T-helper 1 cell treated with Interleukin-12 subunit alpha and Interleukin-12 subunit beta and Interleukin-4 antibody, amounts not matched to agents 30 ng/mL and 1 ng/mL, for 36 hours (primary cell): ENCODE results near the gene OSR1. TPM values are rescaled to one million over a fixed set of nuclear protein-coding genes. Genes with fewer than 3 reads are reported as not detected.
"Not testable (repeated sequence)": the region's sequence is repeated elsewhere in the genome, so short reads cannot be mapped to it uniquely, and the experiment has no call there.

Source experiments
- intact Hi-C: fragments of 100-400 bp; cut with micrococcal nuclease; formaldehyde crosslinking; loops from one replicate; pipeline ENCODE4 v1.15.1; 2024
- total RNA-seq: library from RNA; stranded (reverse); gene quantifications from 2 replicates; pipeline ENCODE4 v1.2.3, GENCODE V29; 2022

The OSR1 gene
- total RNA-seq, result not detected in 2 replicates

DNA sequence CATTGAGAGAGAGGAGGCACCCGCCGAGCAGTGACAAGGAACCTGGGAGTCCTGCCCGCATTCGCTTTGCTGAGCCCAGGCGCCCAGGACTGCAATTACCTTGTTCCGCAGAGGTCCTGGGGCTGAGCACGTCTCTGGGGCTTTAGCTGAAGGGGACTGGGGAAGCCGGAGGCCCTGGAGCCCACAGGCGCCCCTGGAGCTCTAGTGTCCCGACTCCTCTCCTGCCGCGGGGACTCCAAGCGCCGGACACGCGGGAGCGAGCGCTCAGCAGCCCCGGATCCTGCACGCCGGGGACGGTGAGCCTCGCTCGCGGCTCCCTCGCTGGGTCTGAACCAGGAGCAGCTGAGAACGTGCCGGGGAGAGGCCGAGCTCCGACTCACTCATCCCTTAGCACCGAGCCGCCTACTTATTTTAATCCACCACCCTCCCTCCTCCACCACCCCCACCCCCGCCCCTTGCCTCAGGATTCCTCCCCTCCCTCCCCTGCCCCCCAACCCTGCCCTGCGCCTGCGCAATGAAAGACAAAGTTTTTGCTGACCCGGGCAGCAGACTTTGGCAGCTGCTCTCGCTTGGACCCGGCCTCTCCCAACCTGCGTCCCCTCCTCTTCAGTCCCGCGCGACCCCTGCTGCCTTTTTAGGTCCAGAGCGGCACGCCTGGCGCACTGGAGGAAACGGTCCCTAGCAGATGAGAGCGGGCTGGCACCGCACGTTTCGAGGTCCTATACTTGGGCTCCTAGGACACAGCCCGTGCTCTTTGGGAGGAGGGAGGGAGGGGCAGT is at the start of gene OSR1:
OSR1 (minus strand) TSS at position 382 of the 779 bp plus-strand sequence. CDS start 4,818 bp downstream, outside the sequence.
- intact Hi-C loops, result no loop called here

DNA sequence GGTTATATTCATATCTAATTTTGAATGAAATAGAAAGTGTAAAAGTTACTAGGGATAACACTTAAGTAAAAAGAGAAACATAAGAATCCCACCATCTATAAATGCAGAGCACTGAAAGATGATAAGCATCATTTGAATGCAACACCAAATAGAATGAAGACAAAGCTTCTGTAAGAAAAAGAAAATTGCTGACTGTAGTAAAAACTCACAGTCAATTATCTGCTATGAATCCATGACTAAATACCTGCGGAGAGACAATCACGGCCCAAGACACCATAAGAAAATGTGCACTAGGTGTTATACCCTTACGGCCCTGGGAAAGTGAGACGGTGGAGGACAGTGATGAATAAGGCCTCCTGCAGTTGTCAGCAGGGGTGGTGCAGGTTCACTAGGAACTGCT is 45.4 kb upstream of the OSR1 start:
- intact Hi-C loops, result no loop called here

DNA sequence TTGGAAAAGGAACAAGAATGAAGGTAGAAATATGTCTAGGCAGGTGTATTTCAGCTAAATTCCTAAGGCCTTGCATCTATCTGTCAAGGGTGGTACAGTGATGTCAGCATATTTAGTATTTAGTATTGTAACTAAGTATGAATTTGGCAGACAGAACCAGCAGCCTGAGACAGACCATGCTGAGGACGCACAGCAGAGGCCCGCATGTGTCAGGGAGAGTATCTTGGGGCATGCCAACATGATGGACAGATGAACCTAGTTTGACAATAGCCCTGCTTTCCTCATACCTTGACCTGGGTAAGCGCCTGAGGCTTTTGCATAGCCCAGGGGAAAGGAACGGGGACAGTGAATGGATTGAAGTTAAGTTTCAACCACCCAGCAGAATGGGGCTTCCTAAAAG is 33.8 kb upstream of the OSR1 start:
- intact Hi-C loops, result no loop called here

DNA sequence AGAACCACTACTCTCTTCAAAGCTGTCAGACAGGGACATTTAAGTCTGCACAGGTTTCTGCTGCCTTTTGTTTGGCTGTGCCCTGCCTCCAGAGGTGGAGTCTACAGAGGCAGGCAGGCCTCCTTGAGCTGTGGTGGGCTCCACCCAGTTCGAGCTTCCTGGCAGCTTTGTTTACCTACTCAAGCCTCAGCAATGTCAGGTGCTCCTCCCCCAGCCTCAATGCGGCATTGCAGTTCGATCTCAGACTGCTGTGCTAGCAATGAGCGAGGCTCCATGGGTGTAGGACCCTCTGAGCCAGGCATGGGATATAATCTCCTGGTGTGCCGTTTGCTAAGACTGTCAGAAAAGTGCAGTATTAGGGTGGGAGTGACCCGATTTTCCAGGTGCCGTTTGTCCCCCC is 31.0 kb upstream of the OSR1 start:
- intact Hi-C loops, result not testable (repeated sequence)

DNA sequence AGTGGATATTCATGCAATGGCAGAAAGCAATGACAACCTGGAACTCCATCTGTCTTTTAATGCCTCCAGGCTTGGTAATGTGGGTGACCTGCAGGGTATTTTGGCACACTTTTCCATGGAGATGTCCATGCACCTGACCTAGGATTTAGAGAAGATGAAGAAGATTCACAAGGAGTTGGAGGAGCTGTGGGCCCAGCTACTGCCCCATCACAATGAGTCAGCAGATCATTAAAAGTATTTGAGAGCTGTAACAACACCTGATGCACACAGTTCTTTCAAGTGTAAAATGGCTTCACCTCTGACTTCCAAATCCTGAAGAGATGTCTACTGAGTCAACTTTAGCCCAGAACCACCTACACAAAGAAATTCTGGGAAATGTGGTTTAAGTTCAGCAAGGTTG is 22.1 kb upstream of the OSR1 start:
- intact Hi-C loops, result no loop called here

DNA sequence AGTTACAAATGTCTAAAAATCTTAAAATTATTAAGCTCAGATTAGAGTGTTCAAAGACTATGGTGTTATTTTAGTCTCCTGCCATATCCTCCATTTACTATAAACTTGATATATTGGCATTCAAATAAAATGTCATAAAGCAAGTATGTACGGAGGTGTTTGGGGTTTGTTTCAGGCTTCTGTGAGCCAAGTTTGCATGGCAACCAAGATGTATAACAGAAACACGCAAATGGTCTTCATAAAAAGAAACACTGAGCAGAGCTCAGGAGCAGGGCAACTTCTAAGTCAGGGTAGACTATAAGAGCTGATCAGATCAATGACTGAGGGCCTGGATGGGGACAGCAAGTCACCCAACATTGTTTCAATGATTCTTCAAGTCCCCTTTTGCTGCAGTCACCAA is 20.5 kb upstream of the OSR1 start:
- intact Hi-C loops, result no loop called here

DNA sequence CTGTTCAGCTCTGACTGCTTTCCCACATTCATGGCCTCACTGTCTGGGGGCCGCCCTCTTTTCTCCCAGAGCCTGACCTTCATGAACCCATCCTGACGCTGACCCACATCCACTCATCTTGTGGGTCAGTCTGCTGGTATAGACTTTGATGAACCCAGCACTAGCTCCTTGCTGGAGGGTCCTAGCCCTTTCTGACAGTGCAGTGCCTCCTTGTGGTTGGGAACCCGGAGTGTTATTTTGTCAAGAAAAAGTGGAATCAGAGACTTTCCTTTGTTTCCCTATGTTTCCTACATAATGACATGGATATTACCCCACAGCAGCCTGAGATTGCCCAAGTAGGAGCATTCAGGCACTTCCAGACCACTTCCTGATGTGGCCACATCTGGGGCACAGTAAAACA is 19.3 kb upstream of the OSR1 start:
- intact Hi-C loops, result no loop called here

DNA sequence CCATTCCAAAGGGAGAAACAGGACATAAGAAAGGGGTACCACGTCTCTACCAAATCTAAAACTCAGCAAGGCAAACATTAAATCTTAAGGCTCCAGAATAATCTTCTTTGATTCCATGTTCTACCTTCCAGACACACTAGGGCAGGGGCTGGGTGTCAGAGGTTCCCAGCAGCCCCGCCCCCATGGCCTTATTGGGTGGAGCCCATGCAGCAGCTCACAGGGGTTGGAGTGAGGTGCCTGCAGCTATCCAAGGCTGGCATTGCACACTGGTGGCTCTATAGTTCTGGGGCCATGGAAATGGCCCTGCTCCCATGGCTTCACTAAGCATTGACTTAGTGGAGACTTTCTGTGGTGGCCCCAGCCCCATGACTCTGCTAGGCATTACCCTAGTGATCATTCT is 14.9 kb upstream of the OSR1 start:
- intact Hi-C loops, result no loop called here

DNA sequence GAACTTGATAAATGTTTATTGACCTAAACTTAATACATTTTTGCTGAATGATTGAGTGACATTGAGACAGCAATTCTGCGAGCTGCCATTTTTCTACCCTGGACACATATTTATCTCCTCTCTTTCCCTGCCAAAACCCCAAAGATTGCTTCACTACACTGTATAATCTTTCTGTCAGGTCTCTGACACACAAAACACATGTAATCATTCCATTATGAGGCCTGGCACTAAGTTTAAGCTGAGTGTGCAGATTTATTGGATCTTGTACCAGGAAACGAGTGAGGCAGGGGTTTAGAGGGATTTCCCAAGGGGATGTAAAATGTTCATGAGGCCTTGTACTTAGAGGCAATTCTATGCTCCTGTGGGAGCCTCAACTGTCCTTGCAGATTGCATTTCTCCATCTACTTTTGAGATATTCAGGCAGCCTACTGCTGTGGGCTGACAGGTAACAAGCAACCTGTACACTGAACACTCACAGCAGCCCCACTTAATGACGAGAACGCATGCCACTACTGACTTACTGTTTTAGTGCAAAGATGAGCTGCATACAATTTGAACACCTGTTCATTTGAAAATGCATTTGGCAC is 13.7 kb upstream of the OSR1 start:
- intact Hi-C loops, result no loop called here

DNA sequence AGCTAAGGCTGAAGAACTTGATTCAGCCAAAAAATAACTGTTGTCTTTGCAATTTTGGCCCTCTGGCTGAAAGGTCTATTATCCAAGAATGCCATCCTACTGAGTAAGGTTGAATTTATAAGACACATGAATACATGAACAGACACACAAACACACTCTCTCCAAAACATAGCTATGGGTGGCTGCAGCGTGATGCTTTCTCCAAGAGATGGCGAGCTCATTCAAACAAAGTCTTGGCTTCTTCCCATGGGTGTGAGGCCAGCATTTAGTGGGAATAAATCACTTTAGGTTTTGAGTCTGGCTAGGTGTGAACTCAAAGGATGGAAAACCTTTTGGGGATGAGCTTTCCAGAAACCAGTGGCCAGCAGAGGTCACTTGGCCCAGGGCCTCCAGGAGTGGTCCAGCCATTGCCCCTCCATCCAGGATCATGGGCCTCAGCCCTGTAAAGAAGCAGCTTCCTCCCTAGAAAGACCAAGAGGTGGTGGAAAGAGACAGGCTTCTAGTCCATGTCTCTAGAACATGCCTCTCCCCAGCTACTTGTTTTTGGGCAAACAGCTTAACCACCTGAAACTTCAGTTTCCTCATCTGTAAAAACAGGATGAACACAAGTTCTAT is 11.0 kb upstream of the OSR1 start:
- intact Hi-C loops, result no loop called here

DNA sequence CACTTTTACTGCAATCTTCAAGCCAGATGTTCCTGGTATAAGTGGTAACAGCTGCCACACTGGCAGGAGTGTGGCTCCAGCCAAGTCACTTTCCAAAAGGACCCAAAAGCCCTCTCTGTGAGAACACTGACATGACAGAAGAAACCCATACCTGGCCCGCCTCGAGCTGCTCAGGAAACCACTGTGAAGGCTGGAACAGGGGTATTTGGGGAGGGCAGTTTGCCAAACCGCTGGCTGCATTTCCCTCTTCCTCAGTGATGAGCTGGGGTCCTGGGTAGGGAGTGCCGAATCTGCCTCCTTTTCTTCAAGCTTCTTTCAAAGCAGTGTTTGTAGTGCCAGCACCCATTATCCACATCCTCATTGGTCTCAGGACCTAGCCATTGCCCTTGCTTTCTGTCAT is 10.3 kb upstream of the OSR1 start:
- intact Hi-C loops, result no loop called here

DNA sequence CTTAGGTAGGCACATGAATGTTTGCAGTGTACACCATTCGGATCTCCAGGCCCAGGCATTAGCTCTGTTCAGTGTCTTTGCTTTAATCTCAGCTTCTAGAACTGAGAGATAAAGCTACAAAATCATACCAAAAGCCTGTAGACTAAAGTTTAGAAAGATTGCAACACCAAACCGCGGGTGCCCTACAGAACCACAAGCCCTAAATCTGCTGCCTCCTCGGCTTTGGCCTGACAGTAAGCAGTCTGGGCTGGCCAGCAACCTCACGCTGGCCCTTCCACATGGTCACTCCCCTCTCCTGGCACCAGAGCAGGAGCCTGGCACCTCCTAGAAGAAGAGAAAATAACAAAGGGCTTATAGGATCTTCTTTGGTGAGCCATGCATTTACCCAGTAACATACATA is 8.9 kb upstream of the OSR1 start:
- intact Hi-C loops, result no loop called here

DNA sequence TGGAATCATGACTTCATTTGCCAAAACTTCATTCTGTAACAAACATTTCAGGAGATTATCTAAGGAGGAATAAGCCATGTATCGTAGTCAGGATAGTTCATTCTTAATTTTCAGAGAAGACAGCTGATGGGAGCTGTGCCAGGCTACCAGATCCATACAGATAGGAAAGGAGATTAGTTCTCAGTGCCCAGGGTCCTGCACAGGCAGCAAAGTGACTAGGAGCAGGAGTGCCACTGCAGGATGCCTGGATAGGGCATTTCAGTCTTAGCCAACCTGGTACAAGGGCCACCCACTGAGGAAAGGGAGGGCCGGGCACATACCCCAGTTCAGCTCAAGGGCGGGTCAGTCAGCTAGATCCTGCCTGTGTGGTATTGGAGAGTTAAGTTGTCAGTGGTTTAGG is 6.7 kb upstream of the OSR1 start:
- intact Hi-C loops, result no loop called here

DNA sequence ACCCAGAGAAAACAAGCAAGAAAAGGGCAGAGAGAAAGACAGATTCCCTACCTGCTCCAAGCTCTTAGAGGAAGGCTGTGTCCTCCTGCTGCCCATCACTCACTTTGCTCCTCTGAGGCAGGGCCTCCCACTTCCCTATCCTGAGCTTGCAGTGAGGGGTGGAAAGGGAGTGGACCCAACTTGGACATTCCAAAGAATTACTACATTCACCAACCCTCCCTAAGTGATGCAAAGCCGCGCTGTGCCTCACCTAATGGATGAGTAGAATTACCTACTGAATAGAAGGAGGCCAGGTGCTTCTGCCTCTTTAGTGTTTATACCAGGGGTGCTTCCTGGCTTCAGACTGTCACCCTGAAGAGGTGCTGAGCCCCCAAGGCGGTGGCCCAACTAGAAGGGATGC is 5.6 kb upstream of the OSR1 start:
- intact Hi-C loops, result loop anchor here (5.0 kb wide), 2 partner anchors 688 to 802 kb away; partner anchors contain the start of genes LAPTM4A and RDH14

DNA sequence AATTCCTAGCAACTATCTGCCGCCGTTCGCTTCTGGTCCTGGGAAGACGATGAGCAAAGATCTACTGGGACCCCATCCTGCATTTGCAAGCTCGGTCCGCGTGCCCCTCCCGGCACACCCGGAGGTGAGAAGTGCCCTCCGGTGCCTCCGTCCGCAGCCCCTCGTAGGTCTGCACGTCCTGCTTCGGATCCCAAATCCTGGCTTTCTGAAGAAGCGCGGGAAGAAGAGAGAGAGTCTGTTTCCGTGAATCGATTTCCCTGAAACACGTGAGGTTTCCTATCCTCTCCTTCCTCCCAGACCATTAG is 5.0 kb upstream of the OSR1 start:
- intact Hi-C loops, result loop anchor here (1.0 to 5.0 kb wide), 6 partner anchors 111 to 801 kb away; partner anchors contain the start of genes LAPTM4A, RDH14 and TTC32

DNA sequence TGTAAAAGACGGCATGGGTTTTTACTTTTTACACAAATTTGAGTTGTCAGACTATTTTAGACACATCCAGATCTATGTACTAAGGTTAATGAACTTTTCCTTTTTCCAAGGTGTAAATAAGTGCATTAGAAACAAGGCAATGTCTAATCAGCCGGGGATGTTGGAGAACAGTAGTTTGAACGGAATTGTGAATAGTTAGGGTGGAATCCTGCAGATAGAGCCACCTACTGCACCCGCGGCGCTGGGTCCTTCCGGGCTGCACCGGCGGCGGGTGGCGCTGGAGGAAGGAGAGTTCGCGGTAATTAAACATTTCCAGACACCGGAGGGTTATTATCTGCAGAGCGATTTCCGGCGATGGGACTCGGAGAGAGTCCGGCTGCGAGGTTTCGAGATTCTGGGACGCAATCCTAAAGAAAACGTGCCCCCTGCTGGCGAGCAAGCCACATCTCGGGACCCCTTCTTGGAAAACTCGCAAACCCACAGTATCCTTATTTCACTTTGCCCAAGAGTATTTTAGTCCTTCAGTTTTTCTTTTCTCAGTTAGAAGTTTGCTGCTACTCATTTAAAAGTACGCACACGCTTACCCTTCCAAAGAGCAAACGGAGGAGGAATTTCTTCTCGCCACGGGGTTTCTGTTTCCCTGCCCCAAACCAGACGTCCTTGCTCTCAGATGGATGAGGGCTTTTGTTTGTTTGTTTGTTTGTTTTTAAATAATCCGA is 4.5 kb upstream of the OSR1 start:
- intact Hi-C loops, result loop anchor here (1.0 to 5.0 kb wide), 8 partner anchors 15 to 843 kb away; partner anchors contain the start of genes LAPTM4A, RDH14 and TTC32

DNA sequence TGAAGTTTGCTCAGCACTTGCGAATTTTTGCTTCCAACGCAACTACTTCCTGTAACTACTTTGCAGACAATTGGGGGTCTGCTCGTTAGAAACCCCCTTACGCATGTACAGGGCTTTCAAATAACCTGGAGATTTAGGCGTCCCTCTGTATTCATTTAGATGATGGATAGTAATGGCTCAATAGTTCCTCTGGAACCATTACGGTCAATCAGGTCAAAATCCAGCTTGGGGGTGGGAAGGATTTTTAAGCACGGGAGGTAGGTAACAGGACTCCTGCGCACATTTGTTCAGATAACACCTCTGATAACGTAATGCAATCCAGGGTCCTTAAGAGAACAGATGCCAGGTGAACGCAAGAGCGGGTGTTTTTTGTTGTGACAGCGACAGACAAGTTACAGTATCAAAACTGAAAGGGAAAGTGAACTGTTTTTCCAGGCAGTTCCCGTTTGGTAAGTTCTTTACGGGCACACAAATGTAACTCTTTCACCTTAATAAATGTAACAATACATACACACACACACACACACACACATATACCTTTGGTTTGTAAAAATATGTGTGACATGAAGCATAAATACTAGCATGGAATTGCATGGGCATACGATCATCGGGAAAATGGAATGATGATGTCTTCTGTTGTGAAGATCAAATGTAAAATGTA is 3.8 kb upstream of the OSR1 start:
- intact Hi-C loops, result loop anchor here (1.0 to 5.0 kb wide), 7 partner anchors 14 to 842 kb away; partner anchors contain the start of genes LAPTM4A, RDH14 and TTC32

DNA sequence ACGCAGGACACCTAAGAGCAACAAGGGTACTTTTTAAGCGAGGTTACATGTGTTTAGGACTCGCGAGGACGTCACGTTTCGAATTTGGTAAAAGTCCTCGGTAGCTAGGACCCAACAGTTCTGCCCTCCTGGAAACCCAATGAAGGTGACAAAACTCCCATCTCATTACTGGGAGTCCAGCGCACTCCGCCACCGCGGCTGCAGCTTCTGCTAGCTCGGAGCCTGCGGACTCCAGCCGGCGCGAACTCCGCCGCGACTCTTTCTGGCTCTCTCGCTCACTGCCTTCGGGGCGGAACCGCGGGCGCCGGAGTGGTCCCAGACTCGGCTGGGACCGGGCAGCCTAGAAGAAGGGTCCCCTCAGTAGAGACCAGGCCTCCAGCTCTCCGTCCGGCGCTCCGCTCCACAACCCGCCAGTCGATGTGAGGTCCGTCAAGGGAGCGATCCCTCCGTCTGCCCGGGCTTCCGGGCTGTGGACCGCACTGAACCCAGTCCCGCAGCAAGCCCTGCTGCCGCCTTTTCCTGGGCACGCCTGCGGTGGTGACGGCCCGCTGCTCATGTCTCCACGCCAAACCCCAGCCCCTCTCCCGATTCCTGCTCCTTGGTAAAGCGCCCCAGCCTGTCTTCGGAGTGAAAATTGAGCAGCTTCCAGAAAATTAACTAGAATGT is 3.0 kb upstream of the OSR1 start:
- intact Hi-C loops, result loop anchor here (1.0 to 5.0 kb wide), 3 partner anchors 691 to 1290 kb away; partner anchors contain the start of genes HS1BP3, LAPTM4A and RDH14

DNA sequence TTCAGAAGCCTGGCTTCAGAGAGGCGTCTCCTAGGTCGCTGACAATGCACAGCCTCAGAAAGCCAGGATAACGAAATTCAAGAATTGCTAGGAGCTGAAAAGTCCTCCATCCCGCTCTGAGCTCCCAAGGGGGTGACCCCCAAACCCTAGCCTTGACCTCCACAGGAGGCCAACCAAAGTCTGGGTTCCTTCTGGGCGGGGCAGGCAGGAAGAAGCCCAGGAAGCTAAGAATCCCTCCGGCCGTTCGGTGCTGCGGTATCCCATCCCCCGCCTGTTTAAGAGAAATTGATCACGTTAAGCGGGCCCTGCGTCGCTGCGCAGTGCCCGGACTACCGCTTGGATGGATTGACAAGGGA is 2.5 kb upstream of the OSR1 start:
- intact Hi-C loops, result loop anchor here (1.0 to 5.0 kb wide), 3 partner anchors 691 to 1290 kb away; partner anchors contain the start of genes HS1BP3, LAPTM4A and RDH14

DNA sequence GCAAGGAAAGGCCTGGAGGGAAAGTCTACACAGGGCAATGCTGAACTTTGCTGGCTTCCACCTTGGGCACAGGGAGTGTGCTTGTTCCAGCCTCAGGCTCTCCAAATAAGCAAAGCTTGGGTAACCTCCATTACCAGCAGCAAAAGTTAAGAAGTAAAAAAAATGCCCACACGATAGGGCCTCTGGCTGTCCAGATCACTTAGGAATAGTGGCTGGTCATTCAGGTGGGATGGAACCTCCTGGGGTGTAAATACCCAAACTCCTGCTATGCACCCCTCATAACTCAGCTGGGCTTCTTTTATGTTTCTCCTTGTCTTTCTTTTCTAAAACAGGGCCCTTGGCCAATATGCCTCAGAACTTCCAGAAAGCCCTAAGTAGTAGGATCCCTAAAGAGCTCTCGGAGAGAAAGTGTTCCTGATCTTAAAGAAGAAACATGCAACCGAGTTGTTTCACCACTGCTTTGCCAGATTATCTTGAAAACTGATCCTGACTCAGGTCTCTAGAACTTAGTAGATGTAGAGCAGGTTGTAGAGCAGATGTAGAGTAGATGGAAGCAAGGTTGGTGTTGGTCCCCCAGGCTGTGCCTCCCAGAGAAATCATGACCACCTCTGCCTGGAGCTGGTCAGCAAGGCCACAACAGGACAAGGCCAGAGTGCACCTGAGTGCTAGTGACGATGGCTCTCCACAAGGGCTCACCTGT is 2.0 kb upstream of the OSR1 start:
- intact Hi-C loops, result loop anchor here (5.0 kb wide), 2 partner anchors 692 to 798 kb away; partner anchors contain the start of genes LAPTM4A and RDH14
